Measurements from ENCODE around the gene AMH.
"Not testable (repeated sequence)": the region's sequence is repeated elsewhere in the genome, so short reads cannot be mapped to it uniquely, and the experiment has no call there.

The AMH gene

DNA sequence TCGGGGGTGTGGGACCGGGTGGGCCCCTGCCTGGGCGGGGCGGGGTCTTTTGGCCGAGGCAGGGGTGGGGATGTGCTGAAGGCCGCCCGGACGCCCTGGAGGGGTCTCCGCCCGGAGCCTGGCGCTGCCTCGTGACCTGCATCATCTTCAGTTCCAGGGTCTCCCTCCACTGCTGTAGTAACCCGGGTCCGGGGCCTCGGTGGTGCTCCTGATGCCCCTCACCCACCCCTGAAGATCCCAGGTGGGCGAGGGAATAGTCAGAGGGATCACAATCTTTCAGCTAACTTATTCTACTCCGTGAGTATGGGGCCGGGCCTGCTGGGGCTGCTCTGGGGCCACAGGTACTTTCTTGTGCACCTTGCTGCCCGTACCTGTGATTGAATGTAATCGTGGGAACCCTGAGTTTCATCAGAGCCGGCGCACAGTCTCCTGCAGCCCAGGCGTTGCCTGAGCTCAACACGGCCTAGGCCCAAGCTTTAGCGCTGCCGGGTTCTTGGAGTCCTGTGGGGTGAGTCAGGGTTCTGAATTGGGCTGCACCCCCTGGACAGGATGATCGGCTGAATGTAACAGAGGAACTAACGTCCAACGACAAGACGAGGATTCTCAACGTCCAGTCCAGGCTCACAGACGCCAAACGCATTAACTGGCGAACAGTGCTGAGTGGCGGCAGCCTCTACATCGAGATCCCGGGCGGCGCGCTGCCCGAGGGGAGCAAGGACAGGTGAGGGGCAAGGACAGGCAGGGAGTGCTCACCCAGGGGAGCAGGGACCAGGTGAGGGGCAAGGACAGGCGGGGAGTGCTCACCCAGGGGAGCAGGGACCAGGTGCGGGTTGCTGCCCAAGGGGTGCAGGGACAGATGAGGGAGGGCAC lies 22.3 kb downstream of the AMH start:
- peak in 1 of 2 experiments; percentile 40 for DNase-seq

DNA sequence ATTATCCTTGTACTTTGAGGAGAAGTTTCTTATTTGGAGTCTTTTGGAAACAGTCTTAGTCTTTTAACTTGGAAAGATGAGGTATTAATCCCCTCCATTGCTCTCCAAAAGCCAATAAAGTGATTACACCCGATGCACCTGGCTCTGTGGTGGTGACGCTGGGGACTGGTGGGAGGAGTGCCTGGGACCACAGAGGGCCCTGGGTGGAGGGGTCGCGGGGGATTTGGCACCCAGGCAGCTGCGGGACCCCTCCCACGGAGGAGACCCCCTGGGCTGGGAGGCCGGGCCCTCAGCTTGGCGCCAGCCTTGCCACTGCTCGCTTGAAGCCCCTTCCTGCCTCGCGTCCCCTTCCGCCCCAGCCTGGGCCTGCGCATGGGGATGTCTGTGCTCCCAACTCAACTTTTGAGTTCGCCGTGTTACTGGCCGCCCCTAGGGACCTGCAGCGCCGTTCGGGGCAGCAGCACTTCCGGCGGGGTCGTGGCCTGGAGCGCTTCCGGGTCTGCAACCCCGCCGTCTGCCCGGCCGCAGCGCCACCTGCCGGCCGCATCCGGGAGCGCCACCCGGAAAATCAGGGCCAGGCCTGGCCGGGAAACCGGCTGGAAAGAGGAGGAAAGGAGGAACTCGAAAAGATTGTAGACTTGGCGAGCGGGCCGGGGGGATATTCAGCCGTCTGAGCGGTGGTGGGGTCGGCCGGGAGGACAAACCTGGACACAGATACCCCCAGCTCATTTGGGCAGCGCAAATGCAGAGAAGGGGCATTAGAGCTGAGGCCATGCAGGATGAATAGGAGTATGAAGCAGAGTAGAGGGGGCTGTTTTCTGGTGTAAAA lies 24.4 kb downstream of the AMH start:
- peak; percentile 83 to 84 for DNase-seq

DNA sequence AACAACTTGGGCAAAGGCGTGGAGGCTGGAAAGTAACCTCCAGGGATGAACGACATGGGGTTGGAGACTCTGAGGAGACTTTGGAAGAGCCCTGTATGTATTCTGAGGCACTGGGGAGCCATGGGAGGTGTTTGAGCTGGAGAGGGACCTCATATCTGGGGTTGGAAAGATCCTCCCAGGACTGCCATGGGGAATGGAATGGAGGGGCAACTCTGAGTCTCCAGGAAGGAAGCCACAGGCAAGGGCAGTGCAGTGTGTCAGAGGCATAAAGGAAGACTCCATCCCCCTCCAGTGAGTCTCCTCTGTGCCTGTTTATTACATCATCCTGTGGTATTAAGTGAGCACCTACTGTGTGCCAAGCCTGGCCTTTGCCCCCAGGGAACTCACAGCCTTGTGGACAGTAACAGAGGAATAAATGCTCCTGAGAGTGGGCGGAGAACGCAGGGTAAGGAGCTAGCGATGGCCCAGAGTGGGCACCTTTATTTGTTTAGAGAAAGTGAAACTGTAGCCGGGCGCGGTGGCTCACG lies 25.1 kb downstream of the AMH start:
- no peak for DNase-seq

DNA sequence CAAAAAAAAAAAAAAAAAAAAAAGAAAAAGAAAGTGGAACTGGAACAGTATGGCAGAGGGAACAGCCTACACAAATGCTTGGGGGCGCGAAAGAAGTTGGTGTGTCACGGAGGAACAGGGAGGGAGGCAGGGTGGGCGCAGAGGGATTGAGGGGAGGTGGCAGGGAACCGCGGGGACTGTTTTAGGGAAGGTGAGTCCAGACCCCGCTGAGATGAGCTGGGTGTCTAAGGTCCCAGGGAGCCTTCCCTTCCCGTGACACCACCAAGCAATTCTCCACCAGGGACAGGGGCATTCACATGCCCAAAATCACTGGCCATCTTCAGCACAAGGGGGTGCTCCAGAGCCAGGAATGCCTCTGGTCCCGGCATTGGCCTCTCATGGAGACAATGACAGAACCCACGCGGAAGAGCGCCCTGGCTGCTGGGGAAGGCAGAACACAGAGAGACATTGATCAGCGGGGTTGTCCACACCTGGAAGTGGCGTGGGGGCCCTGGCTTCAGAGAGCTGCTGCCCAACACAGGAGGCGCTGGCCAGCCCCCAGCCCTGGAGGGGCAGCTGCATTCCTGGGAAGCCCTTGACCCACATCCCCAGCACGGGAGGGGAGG lies 25.9 kb downstream of the AMH start:
- DNase-seq, result peak; percentile 46 to 57

DNA sequence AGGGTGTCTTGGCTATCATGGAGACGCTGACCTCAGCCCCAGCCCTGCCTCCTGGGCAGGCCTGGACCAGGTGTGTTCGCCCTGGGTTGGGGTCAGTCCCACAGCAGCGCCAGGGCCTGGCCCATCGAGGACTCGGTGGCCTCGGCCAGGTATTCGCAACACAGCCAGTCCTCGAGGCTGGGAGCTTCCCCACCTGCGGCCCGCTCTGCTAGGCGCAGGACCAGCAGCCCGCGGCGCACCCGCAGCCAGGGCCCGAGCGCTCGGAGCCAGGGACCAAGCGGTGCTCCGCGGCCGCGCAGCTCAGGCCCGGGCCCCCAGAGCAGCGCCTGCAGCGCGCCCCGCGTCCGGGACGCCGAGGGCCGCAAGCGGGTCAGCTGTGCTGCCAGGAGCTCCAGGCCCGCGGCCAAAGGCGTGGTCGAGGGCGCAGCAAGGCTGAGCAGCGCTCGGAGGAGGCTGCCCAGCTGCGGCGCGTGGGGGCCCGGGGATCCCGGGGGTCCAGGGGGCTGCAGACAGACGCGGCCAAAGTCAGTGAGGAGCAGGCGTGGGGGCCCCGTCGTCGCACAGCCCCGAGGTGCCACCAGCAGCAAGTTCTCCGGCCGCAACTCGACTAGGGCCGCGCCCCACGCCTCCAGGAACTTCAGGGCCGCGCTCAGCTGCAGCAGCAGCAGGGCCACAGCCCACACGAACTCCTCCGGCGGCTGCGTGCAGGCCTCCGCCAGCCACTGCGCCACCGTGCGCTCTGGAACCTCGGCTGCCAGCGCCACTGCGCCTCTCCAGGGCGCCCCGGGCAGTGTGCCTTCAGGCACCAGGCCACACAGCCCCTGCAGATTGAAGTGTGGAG lies 26.7 kb downstream of the AMH start:
- DNase-seq, result no peak

DNA sequence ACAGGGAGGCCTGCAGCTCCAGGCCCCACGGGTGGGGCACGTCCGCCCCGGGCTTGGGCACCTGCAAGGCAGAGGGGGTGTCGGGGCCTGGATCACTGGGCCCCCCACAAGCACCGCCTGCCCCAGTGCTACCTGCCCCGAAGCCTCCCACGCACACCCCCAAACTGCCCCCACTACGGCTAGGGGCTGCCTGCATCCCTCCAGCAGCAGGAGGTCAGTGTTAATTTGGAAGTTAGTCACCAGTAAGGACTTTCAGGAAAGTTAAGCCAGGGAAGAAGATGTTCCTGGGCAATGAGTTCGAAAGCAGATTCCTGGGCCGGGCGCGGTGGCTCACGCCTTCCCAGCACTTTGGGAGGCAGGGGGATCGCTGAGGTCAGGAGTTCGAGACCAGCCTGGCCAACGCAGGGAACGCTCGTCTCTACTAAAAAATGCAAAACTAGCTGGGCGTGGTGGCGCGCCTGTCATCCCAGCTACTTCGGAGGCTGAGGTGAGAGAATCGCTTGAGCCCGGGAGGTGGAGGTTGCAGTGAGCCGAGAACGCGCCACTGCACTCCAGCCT lies 27.4 kb downstream of the AMH start:
- DNase-seq, result no peak

DNA sequence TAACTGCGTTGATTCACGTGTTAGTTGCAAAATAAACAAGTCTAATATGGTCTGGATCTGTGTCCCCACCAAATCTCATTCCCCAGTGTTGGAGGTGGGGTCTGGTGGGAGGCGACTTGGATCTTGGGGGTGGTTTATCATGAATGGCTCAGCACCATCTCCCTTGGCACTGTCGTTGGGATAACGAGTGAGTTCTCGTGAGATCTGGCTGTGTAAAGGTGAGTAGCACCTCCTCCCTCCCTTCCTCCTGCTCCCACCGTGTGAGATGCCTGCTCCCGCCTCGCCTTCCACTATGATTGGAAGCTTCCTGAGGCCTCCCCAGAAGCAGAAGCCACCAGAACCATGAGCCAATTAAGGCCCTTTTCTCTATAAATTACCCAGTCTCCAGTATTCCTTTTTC lies 28.0 kb downstream of the AMH start:
- DNase-seq, result no peak

DNA sequence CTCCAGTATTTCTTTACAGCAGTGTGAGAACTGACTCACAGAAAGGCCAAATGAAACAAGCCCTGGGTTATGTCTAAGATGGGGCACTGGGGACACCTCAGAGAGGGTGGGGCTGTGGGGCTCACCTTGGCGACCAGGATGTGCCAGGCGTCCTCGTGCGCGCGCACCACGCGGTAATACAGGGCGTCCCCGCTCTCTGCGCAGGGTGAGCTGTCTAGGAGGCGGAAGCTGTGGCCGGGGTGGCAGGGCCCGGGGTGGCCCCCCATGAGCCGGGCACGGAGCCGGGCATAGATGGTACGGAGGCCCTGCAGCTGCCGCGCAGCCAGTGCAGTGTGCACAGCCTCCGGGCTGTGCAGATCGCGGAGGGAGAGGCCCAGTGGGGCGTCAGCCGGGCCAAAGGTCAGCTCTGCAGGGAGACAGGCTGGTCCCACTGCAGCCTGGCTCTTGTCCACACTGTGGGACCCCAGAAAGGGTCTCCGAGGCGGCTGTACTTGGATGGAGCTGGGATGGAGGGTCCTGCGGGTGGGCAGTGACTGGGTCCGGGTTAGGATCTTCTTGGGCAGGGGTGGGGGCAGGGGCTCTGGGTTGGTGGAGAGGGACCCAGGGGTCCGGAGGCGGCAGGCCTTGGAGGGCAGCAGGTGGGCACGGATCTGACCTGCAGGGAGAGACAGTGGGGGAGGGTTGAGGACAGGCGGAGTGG lies 29.5 kb downstream of the AMH start:
- no peak for DNase-seq

DNA sequence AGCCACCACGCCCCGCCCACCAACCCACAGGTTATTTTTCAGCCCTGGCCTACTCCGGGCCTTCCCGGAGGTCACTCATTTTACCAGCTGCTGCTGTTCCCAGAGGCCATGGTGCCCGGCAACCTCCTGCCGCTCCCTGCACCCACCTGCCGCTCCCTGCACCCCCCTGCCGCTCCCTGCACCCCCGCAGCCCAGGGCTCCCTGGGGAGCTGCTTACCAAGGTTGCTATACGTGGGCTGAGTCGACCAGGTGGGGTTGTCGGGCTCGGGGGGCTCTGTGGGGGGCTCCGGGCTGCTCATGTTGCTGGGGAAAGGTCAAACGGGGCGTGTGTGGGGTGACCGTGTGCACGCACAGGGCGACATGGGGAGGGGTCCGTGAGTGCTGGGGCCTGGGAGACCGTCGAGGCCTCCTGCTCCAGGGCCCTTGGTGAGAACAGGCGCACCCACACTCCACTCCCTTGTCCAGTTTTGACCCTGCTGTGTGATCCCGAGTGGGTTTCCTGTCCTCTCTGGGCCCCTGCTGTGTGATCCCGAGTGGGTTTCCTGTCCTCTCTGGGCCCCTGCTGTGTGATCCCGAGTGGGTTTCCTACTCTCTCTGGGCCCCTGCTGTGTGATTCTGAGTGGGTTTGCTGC lies 31.6 kb downstream of the AMH start:
- DNase-seq, result no peak

DNA sequence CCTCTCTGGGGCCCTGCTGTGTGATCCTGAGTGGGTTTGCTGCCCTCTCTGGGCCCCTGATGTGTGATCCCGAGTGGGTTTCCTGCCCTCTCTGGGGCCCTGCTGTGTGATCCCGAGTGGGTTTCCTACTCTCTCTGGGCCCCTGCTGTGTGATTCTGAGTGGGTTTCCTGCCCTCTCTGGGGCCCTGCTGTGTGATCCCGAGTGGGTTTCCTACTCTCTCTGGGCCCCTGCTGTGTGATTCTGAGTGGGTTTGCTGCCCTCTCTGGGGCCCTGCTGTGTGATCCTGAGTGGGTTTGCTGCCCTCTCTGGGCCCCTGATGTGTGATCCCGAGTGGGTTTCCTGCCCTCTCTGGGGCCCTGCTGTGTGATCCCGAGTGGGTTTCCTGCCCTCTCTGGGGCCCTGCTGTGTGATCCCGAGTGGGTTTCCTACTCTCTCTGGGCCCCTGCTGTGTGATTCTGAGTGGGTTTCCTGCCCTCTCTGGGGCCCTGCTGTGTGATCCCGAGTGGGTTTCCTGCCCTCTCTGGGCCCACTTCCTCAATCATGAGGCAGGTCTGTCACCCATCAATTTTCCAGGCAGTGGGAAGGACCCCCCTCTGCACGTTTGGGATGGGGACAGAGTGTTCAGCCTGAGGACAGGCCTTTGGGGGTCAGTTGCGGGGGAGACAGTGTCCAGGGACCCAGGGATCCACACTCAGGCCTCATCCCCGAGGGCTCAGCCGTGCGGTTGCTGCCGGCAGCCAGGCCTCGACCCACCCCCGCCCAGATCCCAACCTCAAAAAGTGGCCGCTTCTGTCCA lies 32.3 kb downstream of the AMH start:
- DNase-seq, result not testable (repeated sequence)

DNA sequence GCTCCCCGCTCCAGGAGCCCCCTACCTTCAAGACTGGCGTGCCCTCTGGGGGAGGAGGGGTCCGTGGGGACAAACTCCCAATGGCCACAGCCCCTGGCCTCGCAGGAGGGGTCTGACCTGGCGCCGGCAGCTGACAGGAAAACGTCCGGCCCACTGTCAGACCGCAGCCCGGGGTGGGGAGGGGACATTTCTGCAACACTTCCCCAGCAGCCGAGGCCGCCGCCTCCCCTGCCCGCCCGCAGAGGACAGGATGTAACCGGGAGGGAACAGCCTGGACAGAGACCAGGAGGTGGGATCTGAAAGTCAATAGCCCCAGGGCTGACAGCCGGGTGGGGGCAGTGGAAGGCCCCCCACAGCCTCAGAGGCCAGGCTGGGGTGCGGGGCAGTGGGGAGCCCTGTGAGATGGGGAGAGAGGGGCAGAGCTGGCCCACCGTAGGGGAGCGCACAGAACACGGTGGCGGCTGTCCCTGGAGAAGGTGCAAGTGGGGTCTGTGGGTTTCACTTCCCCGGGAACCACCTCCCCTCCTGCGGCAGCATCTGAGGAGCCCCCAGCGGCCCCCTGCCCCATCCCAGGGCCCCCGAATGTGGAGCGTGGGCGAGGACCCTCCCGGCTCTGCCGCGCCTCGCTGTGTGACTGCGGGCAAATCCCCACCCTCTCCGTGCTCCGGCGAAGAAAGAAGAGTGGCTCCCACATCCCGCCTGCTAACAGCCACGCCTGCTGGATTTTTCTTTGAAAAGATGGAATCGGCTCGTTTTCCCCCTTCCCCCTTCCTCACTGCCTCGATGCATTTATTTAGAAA lies 33.1 kb downstream of the AMH start, which contains the start of gene PEAK3:
Gene PEAK3, minus strand, starts transcription at position 114 of the 800 bp plus-strand sequence. CDS start 1,244 bp downstream, outside the sequence.
- no peak for DNase-seq

DNA sequence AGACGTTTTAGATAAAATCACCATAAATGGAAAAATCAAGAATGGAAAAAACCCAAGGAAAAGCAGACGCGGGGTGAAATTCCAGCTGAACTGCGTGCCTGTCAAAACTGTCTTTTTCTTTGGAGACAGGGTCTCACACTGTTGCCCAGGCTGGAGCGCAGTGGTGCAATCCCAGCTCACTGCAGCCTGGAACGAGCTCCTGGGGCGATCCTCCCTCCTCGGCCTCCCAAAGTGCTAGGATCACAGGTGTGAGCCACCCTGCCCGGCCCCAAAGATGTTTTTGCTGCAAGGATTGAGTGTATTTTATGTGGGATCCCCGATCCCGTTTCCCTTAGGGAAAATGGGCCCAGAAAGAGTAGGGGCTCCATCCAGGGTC lies 33.7 kb downstream of the AMH start:
- DNase-seq, result no peak

DNA sequence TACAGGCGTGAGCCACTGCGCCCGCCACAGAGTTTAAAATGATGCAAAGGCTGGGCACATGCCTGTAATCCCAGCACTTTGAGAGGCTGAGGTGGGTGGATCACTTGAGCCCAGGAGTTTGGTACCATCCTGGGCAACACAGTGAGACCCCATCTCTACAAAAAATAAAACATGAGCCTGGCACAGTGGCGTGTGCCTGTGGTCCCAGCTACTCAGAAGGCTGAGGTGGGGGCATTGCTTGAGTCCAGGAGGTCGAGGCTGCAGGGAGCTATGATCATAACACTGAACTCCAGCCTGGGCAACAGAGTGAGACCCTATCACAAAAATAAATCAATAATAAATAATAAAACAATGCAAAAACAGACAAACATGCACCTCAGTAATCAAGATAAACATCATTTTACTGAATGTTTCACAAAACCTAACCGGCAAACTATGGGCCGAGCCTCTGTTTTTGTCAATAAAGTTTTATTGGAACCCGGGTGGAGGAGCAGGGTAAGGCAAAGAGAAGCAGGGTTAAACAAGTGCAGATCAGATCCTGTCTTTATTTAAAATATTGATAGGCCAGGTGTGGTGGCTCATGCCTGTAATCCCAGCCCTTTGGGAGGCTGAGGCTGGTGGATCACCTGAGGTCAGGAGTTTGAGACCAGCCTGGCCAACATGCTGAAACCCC lies 34.8 kb downstream of the AMH start:
- no peak for DNase-seq

DNA sequence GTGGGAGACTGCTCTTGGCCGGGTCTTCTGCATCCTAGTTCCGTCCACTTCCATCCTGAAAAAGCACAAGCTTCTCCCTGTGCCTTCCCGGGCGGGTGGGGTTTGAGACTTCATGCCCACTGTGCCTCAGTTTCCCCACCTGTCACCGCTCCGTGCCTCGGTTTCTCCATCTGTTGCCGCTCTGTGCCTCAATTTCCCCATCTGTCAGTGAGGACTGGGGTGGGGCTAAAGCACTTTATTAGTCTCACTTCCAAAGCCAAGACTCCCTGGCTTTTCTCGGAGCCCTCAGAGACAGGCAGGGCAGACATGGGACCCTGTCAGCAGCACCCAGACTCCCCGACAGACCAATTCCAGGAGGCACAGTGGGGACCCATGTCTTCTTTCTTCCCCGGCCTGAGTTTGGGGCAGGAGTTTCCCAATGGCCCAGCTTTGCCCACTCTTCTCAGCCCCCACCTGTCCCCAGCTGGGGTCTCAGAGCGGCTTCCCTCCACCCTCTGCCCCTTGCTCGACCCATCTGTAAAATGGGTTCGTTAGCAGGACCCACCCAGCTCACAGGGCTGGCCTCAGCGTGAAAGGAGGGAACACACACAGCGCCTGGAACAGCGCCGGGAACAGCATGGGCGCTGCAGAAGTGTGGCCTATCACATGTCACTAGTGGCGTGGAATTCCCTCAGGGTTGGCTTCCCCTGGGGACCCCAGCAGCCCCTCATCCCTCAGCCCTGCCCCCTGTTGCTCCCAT lies 37.4 kb downstream of the AMH start:
- DNase-seq, result no peak

DNA sequence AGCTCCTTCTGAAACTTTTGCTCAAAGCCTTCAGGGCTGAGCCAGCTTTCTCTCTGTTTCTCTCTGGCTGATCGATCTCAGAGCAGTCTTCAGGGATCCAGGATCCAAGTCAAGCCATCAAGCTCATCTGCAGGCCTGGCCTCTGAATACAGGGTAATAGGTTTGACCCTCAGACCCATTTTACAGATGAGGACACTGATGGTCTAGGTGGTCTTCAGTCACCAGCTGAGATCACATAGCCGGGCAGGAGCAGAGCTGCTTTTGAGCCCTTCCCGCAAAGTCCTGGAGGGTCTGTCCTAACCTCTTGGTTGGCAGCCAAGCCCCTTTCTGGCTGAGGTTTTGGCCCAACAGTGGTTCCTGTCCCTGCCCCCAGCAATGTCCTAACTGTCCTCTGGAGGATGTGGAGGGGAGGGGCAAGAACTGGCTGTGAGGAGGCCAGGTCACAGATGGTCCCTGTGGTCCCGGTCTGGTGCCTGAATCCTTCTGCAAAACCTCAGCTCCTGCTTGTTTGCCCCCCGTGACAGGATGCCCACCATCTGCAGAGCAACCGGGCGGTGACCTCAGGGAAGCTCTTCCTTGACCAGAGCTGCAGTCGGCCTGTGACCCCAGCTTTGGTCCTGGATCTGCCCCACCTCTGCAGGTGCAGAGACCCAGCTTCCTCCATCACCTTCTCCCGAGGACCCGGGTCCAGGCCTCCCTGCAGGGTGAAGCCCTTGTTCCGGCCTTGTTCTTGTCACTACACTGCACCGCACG lies 38.6 kb downstream of the AMH start:
- no peak for DNase-seq

DNA sequence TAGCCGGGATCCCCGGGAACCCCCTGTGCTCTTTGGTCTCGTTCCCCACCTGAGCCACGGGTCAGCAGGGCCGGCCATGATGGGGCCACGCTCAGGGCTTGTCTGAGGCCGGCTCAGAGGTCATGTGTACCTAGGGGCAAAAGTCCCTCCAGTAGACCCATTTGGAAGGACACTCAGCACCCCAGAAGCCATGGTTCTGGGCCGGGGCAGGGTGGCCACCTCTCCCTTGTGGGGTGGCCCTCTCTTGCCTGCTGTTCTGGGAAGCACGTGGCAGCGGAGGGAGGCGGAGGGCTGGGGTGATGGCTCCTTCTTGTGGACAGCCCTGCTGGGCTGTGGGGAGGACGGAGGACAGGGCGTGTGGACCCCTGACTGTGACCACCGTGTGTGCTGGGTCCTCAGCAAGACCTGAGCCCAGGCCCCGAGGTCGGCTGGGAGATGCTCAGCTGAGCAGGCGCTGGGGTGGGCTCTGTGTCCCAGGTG lies 39.3 kb downstream of the AMH start:
- no peak for DNase-seq
